Sigmoid colon (tissue), 7 donors: Measurements from ENCODE around the gene METTL27. TPM values are rescaled to one million over a fixed set of nuclear protein-coding genes. Genes with fewer than 3 reads are reported as not detected.
A peak's percentile ranks its signal among the peaks of the same experiment; 100 is the strongest.

Experiments
- DNase-seq: peaks from one replicate; pipeline ENCODE4 v3.0.0-alpha.2; 2019
- H3K27ac ChIP-seq, 4 donors: fragments of 200-600 bp; sonication (generic); one replicate each; pipeline ENCODE4 v1.5.1; 2016 to 2019; ENCODE audit warnings: mild to moderate bottlenecking in 1 of 4
- H3K27me3 ChIP-seq, 3 donors: fragments of 200-600 bp; sonication (generic); one replicate each; pipeline ENCODE4 v1.5.1; 2019; ENCODE audit warnings: mild to moderate bottlenecking in 1 of 3
- H3K36me3 ChIP-seq, 4 donors: fragments of 200-600 bp; sonication (generic); one replicate each; pipeline ENCODE4 v1.5.1; 2016 to 2019
- H3K4me1 ChIP-seq, 4 donors: fragments of 200-600 bp; sonication (generic); one replicate each; pipeline ENCODE4 v1.5.1; 2017 to 2019
- H3K4me3 ChIP-seq, 4 donors: fragments of 200-600 bp; sonication (generic); one replicate each; pipeline ENCODE4 v1.5.1; 2017 to 2019; ENCODE audit warnings: mild to moderate bottlenecking in 2 of 4, moderate library complexity in 1 of 4
- H3K9me3 ChIP-seq, 4 donors: fragments of 200-600 bp in 3 of 4; sonication (generic) in 3 of 4; one replicate each; pipeline versions ENCODE4 v1.5.1 to v1.6.1; 2013 to 2019
- CTCF ChIP-seq, 4 experiments: fragments of 450-650 bp in 3 of 4; fragments of 200-600 bp in 1 of 4; IDR thresholded peaks; one replicate each; pipeline ENCODE4 v1.5.1; 2016 to 2019; ENCODE audit warnings: antibody characterized with exemption in 4 of 4, mild to moderate bottlenecking in 3 of 4, moderate library complexity in 2 of 4
- EP300 ChIP-seq, 4 donors: sonication (generic); formaldehyde crosslinking; IDR thresholded peaks; one replicate each; pipeline ENCODE4 v1.6.1; 2017; ENCODE audit warnings: antibody characterized with exemption in 4 of 4
- POLR2A ChIP-seq, 2 donors: fragments of 450-650 bp; IDR thresholded peaks; one replicate each; pipeline ENCODE4 v1.6.1; 2016; ENCODE audit warnings: antibody characterized with exemption in 2 of 2, mild to moderate bottlenecking in 2 of 2, moderate library complexity in 2 of 2
- POLR2AphosphoS5 ChIP-seq, 4 donors: sonication (generic); formaldehyde crosslinking; IDR thresholded peaks; one replicate each; pipeline ENCODE4 v1.6.1; 2017; ENCODE audit warnings: antibody characterized with exemption in 4 of 4
- WGBS, 2 donors: extraction: QIAGEN DNeasy Blood & Tissue Kit; methylation state at CpG; one replicate each; pipeline ENCODE4 v1.1.7; 2013; 5-methylcytosine and 5-hydroxymethylcytosine counted together
- intact Hi-C: fragments of 100-400 bp; cut with DNase I; formaldehyde crosslinking; loops from one replicate; pipeline ENCODE4 v1.15.1; 2023
- polyA plus RNA-seq, 3 donors: library from polyadenylated mRNA; stranded (reverse); fragments of 200-250 nt; gene quantifications; one replicate each; pipeline ENCODE4 v1.2.3, GENCODE V29; 2013
- total RNA-seq, 4 donors: library from RNA; depleted of rRNA; stranded (reverse); fragments of >200 nt; gene quantifications; one replicate each; pipeline ENCODE4 v1.1.0, GENCODE V29; 2016
- donor health status: healthy with polysubstance abuse.
- donor health status: Bipolar disorder and iron deficiency.
- donor health status: healthy.

Gene METTL27
- total and polyA plus RNA-seq, 7 donors: 0.99 to 12.3 (median 2.9) TPM

DNA sequence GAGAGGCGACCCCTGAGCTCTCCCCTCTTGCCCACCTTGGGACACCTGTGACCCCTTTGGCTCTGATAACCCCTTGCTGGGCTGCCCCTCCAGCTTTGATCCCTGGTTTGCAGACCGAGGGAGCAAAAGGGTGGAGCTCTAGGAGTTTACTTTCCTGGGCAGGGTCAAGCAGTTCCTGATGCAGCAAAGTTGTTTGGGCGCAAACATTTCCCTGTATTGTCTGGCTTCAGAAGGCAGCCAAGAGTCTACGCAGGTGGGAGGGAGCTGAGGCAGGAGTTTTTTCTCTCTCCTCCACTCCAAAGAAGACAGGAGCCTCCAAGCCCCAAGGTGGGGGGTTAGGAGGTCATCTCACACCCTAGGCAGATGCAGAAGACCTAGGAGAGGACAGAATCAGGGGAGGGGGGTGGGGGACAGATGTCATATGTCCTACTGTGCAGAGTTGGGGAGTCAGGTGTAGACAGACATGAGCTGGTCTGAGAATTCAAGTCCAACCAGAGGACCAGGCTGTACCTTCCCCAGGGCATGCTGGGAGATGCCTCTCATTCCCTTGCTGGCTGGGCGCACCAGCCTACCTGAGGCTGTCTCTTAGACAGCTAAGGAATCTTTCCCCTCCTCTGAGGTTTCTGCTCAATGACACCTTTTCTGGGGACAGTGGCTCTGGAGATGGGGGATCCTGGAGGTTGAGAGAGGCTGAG, 39.2 kb upstream of the METTL27 start:
- WGBS, 2 donors: 30 to 60% methylated on average over 5 of the region's 5 CpGs
- Histone ChIP-seq H3K4me1 (peaks cover 0 to 9% (median 7%) of the 10 kb centered on the region in 4 donors), H3K9me3 (no peaks in the 10 kb centered on the region), H3K27ac (peak overlapping the region in 1 of 4 donors; percentile 74), H3K36me3 (no peaks in the 10 kb centered on the region), H3K4me3 (no peak overlapping the region), H3K27me3 (peaks cover 0 to 4% (median 0%) of the 10 kb centered on the region in 3 donors)
- TF ChIP-seq CTCF (IDR thresholded peaks at IDR 0.05) (no peak), POLR2A (IDR thresholded peaks at IDR 0.05) (no peak), POLR2AphosphoS5 (IDR thresholded peaks at IDR 0.05) (no peak), EP300 (IDR thresholded peaks at IDR 0.05) (no peak)
- intact Hi-C loops: no loop called here
- no peak for DNase-seq

GRCh38 chr7:73880755-73881328, 38.5 kb upstream of the METTL27 start:
- Histone ChIP-seq H3K27ac (peak overlapping the region in 3 of 4 donors; percentile 9 to 74 (median 12)), H3K4me1 (peaks cover 0 to 2% (median under 1%) of the 10 kb centered on the region in 4 donors), H3K4me3 (no peak overlapping the region), H3K9me3 (no peaks in the 10 kb centered on the region), H3K27me3 (peaks cover 0 to 4% (median 0%) of the 10 kb centered on the region in 3 donors), H3K36me3 (no peaks in the 10 kb centered on the region)
- TF ChIP-seq POLR2A (IDR thresholded peaks at IDR 0.05): no peak
- TF ChIP-seq POLR2AphosphoS5 (IDR thresholded peaks at IDR 0.05): no peak
- TF ChIP-seq EP300 (IDR thresholded peaks at IDR 0.05): no peak
- TF ChIP-seq CTCF (IDR thresholded peaks at IDR 0.05): no peak
- intact Hi-C loops: no loop called here
- no peak for DNase-seq
- 85% methylated on average over 13 of the region's 13 CpGs for WGBS, 2 donors

GRCh38 chr7:73879977-73880681, 37.8 kb upstream of the METTL27 start:
- WGBS, 2 donors: 77 to 85% methylated on average over 18 of the region's 18 CpGs
- DNase-seq: no peak
- H3K4me1 ChIP-seq: no peaks in the 10 kb centered on the region
- TF ChIP-seq POLR2A (IDR thresholded peaks at IDR 0.05) (no peak), POLR2AphosphoS5 (IDR thresholded peaks at IDR 0.05) (no peak), EP300 (IDR thresholded peaks at IDR 0.05) (no peak), CTCF (IDR thresholded peaks at IDR 0.05) (no peak)
- no peaks in the 10 kb centered on the region for H3K9me3 ChIP-seq
- H3K36me3 ChIP-seq: no peaks in the 10 kb centered on the region
- H3K27ac ChIP-seq: peak overlapping the region in 3 of 4 donors; percentile 9 to 74 (median 12)
- H3K4me3 ChIP-seq: no peak overlapping the region
- H3K27me3 ChIP-seq: peaks cover 0 to 4% (median 0%) of the 10 kb centered on the region in 3 donors
- intact Hi-C loops: no loop called here

DNA sequence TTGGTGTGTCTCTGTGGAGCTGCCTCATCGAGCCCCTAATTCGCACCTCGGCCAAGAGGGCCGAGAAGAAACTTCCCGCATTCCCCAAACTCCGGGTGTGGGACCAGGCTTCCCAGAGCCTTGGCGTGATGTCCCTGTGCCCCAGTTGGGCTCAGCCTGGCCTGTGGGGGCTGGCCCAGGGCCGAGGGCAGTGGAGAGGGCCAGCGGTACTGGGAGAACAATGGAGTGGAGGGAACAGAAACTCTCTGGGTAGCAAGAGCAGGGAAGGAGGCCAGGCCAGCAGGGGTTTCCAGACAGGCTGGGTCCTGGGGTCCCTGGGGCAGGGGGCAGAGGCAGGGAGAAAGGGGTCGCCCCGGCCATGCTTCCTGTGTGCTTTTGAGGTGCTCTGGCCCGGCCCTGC, 34.7 kb upstream of the METTL27 start:
- 89 to 92% methylated on average over 12 of the region's 12 CpGs for WGBS, 2 donors
- no peak for DNase-seq
- Histone ChIP-seq H3K9me3 (no peaks in the 10 kb centered on the region), H3K4me3 (no peak overlapping the region), H3K27me3 (peaks cover 0 to 4% (median 0%) of the 10 kb centered on the region in 3 donors), H3K4me1 (peaks cover 0 to 2% (median 0%) of the 10 kb centered on the region in 4 donors), H3K36me3 (no peaks in the 10 kb centered on the region), H3K27ac (no peak overlapping the region)
- intact Hi-C loops: no loop called here
- TF ChIP-seq POLR2AphosphoS5 (IDR thresholded peaks at IDR 0.05): no peak
- TF ChIP-seq CTCF (IDR thresholded peaks at IDR 0.05): no peak
- TF ChIP-seq EP300 (IDR thresholded peaks at IDR 0.05): no peak
- TF ChIP-seq POLR2A (IDR thresholded peaks at IDR 0.05): no peak
